GM12878 (cell line): ENCODE results near the gene EXOC3L4. TPM values are rescaled to one million over a fixed set of nuclear protein-coding genes. Genes with fewer than 3 reads are reported as not detected.
"Not testable (repeated sequence)": the region's sequence is repeated elsewhere in the genome, so short reads cannot be mapped to it uniquely, and the experiment has no call there.

Source experiments
- ATAC-seq: fragments of 200-7000 bp; cut with Tn5 transposase; 3 replicates; pipeline ENCODE4 v1.9.1; 2020; ENCODE audit warnings: mild to moderate bottlenecking, moderate library complexity
- BruUV-seq: library from RNA; stranded (reverse); fragments of 400-500 nt; replicated peaks from 2 replicates; lab custom pipeline; 2021; lab: Mats Ljungman, UMichigan
- CTCF ChIA-PET: fragments of 300-600 bp; sonication (Branson Sonifier 250); formaldehyde crosslinking; extraction: SDS; loops from one replicate; lab custom pipeline; 2021; ENCODE audit warnings: inconsistent platforms; lab: Yijun Ruan, JAX
- POLR2A ChIA-PET: fragments of 350-600 bp; formaldehyde crosslinking; extraction: SDS; loops from one replicate; lab custom pipeline; 2021; ENCODE audit warnings: inconsistent platforms; lab: Charles Lee
- RAD21 ChIA-PET: fragments of 300-600 bp; sonication (Branson Sonifier 250); formaldehyde crosslinking; loops from one replicate; lab custom pipeline; 2023; ENCODE audit warnings: antibody characterized with exemption; ENCODE audit not compliant: unreplicated experiment; lab: Charles Lee
- SMC1A ChIA-PET: fragments of 300-600 bp; sonication (Branson Sonifier 250); formaldehyde crosslinking; loops from one replicate; lab custom pipeline; 2023; ENCODE audit not compliant: unreplicated experiment, uncharacterized antibody; lab: Charles Lee
- DNase-seq: peaks from one replicate; pipeline ENCODE4 v3.0.0-alpha.2; 2011; ENCODE audit warnings: low read depth, low spot score
- FAIRE-seq: peaks from 3 replicates; lab custom pipeline; 2011; peaks lifted over from hg19 to GRCh38; lab: Jason Lieb, UNC
- H2AFZ ChIP-seq: 2 replicates; pipeline ENCODE4 v1.6.0; 2011; ENCODE audit warnings: low read depth, low read length, control low read depth; ENCODE audit not compliant: control insufficient read depth
- H3K27ac ChIP-seq: 2 replicates; pipeline ENCODE4 v1.5.1; 2011; ENCODE audit warnings: control low read depth; ENCODE audit not compliant: control insufficient read depth, insufficient read depth
- H3K27me3 ChIP-seq, 2 experiments: replicated peaks in 1 of 2; 2 replicates each; pipeline versions ENCODE4 v1.6.0 to v1.6.1; 2011; ENCODE audit warnings: low read length in 1 of 2; ENCODE audit not compliant: control insufficient read depth in 2 of 2, insufficient read depth in 2 of 2
- H3K36me3 ChIP-seq, 2 experiments: 2 replicates each; pipeline ENCODE4 v1.5.1; 2011; ENCODE audit warnings: low read length in 1 of 2; ENCODE audit not compliant: control insufficient read depth in 2 of 2, insufficient read depth in 2 of 2
- H3K4me1 ChIP-seq: 2 replicates; pipeline ENCODE4 v1.6.1; 2011; ENCODE audit warnings: mild to moderate bottlenecking, low read length, moderate library complexity, mixed read lengths; ENCODE audit not compliant: control insufficient read depth, insufficient read depth
- H3K4me2 ChIP-seq: 2 replicates; pipeline ENCODE4 v1.6.0; 2011; ENCODE audit warnings: control low read depth; ENCODE audit not compliant: control insufficient read depth, insufficient read depth
- H3K4me3 ChIP-seq: fragments of 200-600 bp; sonication (generic); 2 replicates; pipeline ENCODE4 v1.5.1; 2016
- H3K79me2 ChIP-seq: 2 replicates; pipeline ENCODE4 v1.6.0; 2011; ENCODE audit warnings: low read length; ENCODE audit not compliant: control insufficient read depth, insufficient read depth
- H3K9ac ChIP-seq: 2 replicates; pipeline ENCODE4 v1.8.0; 2011; ENCODE audit warnings: low read length, control low read depth, mixed read lengths; ENCODE audit not compliant: control insufficient read depth, insufficient read depth
- H3K9me3 ChIP-seq: replicated peaks from 3 replicates; pipeline ENCODE4 v1.5.1; 2011; ENCODE audit warnings: mild to moderate bottlenecking, low read length; ENCODE audit not compliant: control insufficient read depth, insufficient read depth
- H4K20me1 ChIP-seq: 2 replicates; pipeline ENCODE4 v1.6.0; 2011; ENCODE audit not compliant: control insufficient read depth, insufficient read depth
- ATF7 ChIP-seq: fragments of 450-650 bp; IDR thresholded peaks from 2 replicates; pipeline ENCODE4 v1.6.1; 2016; ENCODE audit warnings: low read depth, mild to moderate bottlenecking
- ETV6 ChIP-seq, 2 experiments: fragments of 450-650 bp in 1 of 2; IDR thresholded peaks in 1 of 2; conservative IDR thresholded peaks in 1 of 2; 2 replicates each; pipeline ENCODE4 v1.6.1; 2014; ENCODE audit warnings: antibody characterized with exemption in 1 of 2, borderline replicate concordance in 1 of 2, low read depth in 1 of 2, mild to moderate bottlenecking in 1 of 2, moderate library complexity in 1 of 2
- GABPA ChIP-seq: IDR thresholded peaks from 2 replicates; pipeline ENCODE4 v1.6.1; 2014; ENCODE audit warnings: antibody characterized with exemption, low read depth, mild to moderate bottlenecking, inconsistent platforms
- GATAD2B ChIP-seq: fragments of 450-650 bp; conservative IDR thresholded peaks from 2 replicates; pipeline ENCODE4 v1.6.1; 2017; ENCODE audit warnings: low read depth, mild to moderate bottlenecking, moderate library complexity
- HCFC1 ChIP-seq: fragments of 150-350 bp; IDR thresholded peaks from 2 replicates; pipeline ENCODE4 v1.6.1; 2014; ENCODE audit warnings: low read length
- IRF4 ChIP-seq: IDR thresholded peaks from 2 replicates; pipeline ENCODE4 v1.6.1; 2011; ENCODE audit warnings: low read depth, low read length
- KLF5 ChIP-seq: fragments of 450-650 bp; IDR thresholded peaks from 2 replicates; pipeline ENCODE4 v1.6.1; 2014; ENCODE audit warnings: mild to moderate bottlenecking; ENCODE audit not compliant: partially characterized antibody
- PAX5 ChIP-seq: IDR thresholded peaks from 2 replicates; pipeline ENCODE4 v1.6.1; 2011; ENCODE audit warnings: low read depth, low read length, borderline replicate concordance
- SRF ChIP-seq, 2 experiments: IDR thresholded peaks; 2 replicates each; pipeline ENCODE4 v1.6.1; 2011; ENCODE audit warnings: low read depth in 2 of 2, low read length in 2 of 2, mild to moderate bottlenecking in 1 of 2, moderate library complexity in 1 of 2
- ZBED1 ChIP-seq: IDR thresholded peaks from 2 replicates; pipeline ENCODE4 v1.6.1; 2016; ENCODE audit warnings: borderline replicate concordance
- ZNF24 ChIP-seq: fragments of 450-650 bp; IDR thresholded peaks from 2 replicates; pipeline ENCODE4 v1.6.1; 2017; ENCODE audit warnings: antibody characterized with exemption, mild to moderate bottlenecking
- whole genome bisulfite sequencing: methylation state at CpG from one replicate; pipeline ENCODE4 v1.1.6; 2016; ENCODE audit warnings: low lambda C conversion rate; ENCODE audit not compliant: insufficient replicate concordance, insufficient coverage; ENCODE audit errors: missing lambda C conversion rate; 5-methylcytosine and 5-hydroxymethylcytosine counted together
- in situ Hi-C: fragments of 300-500 bp; cut with MboI; formaldehyde crosslinking; loops from 9 replicates; pipeline ENCODE4 v1.14.3; 2018; ENCODE audit warnings: mixed read lengths
- intact Hi-C: fragments of 100-400 bp; cut with micrococcal nuclease; formaldehyde crosslinking; loops from one replicate; pipeline ENCODE4 v1.14.2; 2022; ENCODE audit not compliant: unreplicated experiment
- polyA plus RNA-seq, 11 experiments: library from polyadenylated mRNA; depleted of rRNA in 4 of 11; unstranded in 6 of 11; stranded (reverse) in 5 of 11; fragments of >200 nt; fragmentation: Nextera tagmentation in 4 of 11; fragmentation: Illumina TruSeq in 1 of 11; extraction: Ambion mirVana in 4 of 11; extraction: Trizol in 1 of 11; gene quantifications; 1 replicate in 1 of 11; 2 replicates in 10 of 11; pipeline versions ENCODE4 v1.2.1 to v1.2.3, GENCODE V29; 2011 to 2016; ENCODE audit warnings: inconsistent platforms in 2 of 11, missing spikeins in 2 of 11, low read depth in 1 of 11
- total RNA-seq, 4 experiments: library from RNA; depleted of rRNA in 3 of 4; stranded (reverse); fragments of >200 nt in 3 of 4; fragmentation: Illumina TruSeq in 1 of 4; extraction: Trizol in 1 of 4; gene quantifications; 2 replicates each; pipeline versions ENCODE4 v1.2.1 to v1.2.3, GENCODE V29; 2013 to 2021
- TF ChIP-seq, protein P1 (sequence below): fragments of 450-650 bp; IDR thresholded peaks from 2 replicates; pipeline ENCODE4 v1.6.1; 2017; ENCODE audit warnings: mild to moderate bottlenecking

Gene EXOC3L4
- total and polyA plus RNA-seq, 10 of the 15 experiments (the other 5 are each of a cell fraction or from before 2014, with no cell fraction given), result not detected

DNA sequence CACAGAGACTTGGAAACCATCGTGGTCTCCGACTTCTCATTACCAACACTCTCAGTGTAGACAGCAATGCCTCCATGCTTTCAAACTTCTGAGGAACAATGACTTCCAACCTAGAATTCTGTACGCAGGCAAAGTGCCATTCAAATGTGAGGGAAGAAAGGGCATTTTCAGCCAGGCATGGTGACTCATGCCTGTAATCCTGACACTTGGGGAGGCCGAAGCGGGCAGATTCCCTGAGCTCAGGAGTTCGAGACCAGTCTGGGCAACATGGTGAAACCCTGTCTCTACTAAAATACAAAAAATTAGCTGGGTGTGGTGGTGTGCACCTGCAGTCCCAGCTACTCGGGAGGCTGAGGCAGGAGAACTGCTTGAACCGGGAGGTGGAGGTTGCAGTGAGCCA, 47.1 kb upstream of the EXOC3L4 start:
- H2AFZ ChIP-seq, H3K27me3 ChIP-seq, H3K4me3 ChIP-seq, H3K36me3 ChIP-seq, RAD21 ChIA-PET, BruUV-seq, DNase-seq, ATAC-seq, H3K4me2 ChIP-seq, H4K20me1 ChIP-seq, H3K9me3 ChIP-seq, in situ Hi-C loops, H3K9ac ChIP-seq, intact Hi-C loops, FAIRE-seq, H3K27ac ChIP-seq: not testable (repeated sequence)
- H3K4me1 ChIP-seq, result peaks cover 31% of the 10 kb centered on the region
- POLR2A ChIA-PET, result interaction anchor here (0.6 kb wide), 1 partner anchor 78 kb away, joined by 3 read pairs; no protein-coding TSS in a partner anchor
- SMC1A ChIA-PET, result interaction anchor here (1.2 to 1.4 kb wide), 3 partner anchors 8 to 353 kb away, joined by 3 to 4 read pairs (median 3); no protein-coding TSS in a partner anchor
- peaks cover 50% of the 10 kb centered on the region for H3K79me2 ChIP-seq
- WGBS, result 64% methylated on average over 8 of the region's 8 CpGs
- CTCF ChIA-PET, result interaction anchor here (1.1 kb wide), 1 partner anchor 27 kb away, joined by 3 read pairs; no protein-coding TSS in a partner anchor

DNA sequence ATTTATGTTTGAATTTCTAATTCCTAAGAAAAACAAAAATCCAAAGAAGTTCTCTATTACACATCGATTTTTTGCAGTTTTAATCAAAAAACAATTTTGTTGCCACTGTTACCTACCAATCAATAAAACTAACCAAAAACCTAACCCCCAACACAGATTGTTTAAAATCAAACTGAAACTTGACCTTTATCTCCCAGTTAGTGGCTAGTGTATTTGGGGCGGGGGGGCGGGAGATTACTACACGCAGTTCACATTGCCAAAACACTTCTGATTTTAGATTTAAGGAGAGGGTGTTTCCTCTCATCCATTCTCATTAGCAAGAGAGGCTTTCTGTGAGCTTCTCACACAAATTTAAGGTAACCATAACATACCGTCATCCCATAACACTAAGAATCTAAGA, 43.6 kb upstream of the EXOC3L4 start:
- Histone ChIP-seq H3K27ac (no peak overlapping the region), H3K79me2 (peaks cover 55% of the 10 kb centered on the region), H3K36me3 (no peaks in the 10 kb centered on the region), H3K27me3 (no peaks in the 10 kb centered on the region), H3K9me3 (no peaks in the 10 kb centered on the region), H4K20me1 (no peaks in the 10 kb centered on the region), H3K9ac (no peak overlapping the region), H2AFZ (no peak overlapping the region), H3K4me1 (peaks cover 15% of the 10 kb centered on the region), H3K4me2 (no peak overlapping the region), H3K4me3 (no peak overlapping the region)
- SMC1A ChIA-PET, result interaction anchor here (0.9 kb wide), 1 partner anchor 91 kb away, joined by 3 read pairs; no protein-coding TSS in a partner anchor
- FAIRE-seq (no peak), ATAC-seq (no peak), DNase-seq (no peak)
- CTCF ChIA-PET, result interaction anchor here (0.8 to 1.3 kb wide), 2 partner anchors 10 to 91 kb away, joined by 3 to 4 read pairs; no protein-coding TSS in a partner anchor
- no TSS peak for BruUV-seq
- WGBS, result 73% methylated on average over 5 of the region's 5 CpGs
- intact Hi-C loops, result loop anchor here (5.0 to 10.0 kb wide), 2 partner anchors 64 to 356 kb away; no protein-coding TSS in a partner anchor
- RAD21 ChIA-PET, result no interaction called here
- POLR2A ChIA-PET, result interaction anchor here (0.8 kb wide), 1 partner anchor 14 kb away, joined by 7 read pairs; no protein-coding TSS in a partner anchor
- in situ Hi-C loops, result no loop called here
- no peak for TF ChIP-seq HCFC1
- TF ChIP-seq PAX5, result no peak
- no peak for TF ChIP-seq SRF (IDR thresholded peaks at IDR 0.05; ENCODE audit: low read depth in 2 of 2, low read length in 2 of 2)
- no peak for TF ChIP-seq ZNF24
- no peak for TF ChIP-seq ZBED1
- no peak for TF ChIP-seq GATAD2B
- TF ChIP-seq, protein P1, sequence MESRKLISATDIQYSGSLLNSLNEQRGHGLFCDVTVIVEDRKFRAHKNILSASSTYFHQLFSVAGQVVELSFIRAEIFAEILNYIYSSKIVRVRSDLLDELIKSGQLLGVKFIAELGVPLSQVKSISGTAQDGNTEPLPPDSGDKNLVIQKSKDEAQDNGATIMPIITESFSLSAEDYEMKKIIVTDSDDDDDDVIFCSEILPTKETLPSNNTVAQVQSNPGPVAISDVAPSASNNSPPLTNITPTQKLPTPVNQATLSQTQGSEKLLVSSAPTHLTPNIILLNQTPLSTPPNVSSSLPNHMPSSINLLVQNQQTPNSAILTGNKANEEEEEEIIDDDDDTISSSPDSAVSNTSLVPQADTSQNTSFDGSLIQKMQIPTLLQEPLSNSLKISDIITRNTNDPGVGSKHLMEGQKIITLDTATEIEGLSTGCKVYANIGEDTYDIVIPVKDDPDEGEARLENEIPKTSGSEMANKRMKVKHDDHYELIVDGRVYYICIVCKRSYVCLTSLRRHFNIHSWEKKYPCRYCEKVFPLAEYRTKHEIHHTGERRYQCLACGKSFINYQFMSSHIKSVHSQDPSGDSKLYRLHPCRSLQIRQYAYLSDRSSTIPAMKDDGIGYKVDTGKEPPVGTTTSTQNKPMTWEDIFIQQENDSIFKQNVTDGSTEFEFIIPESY, result no peak
- TF ChIP-seq GABPA, result no peak
- TF ChIP-seq KLF5, result no peak
- TF ChIP-seq ATF7, result no peak
- TF ChIP-seq IRF4, result no peak
- no peak for TF ChIP-seq ETV6 (conservative IDR thresholded peaks at IDR 0.05 in 1 of 2, IDR thresholded peaks at IDR 0.05 in 1 of 2; ENCODE audit: borderline replicate concordance in 1 of 2, low read depth in 1 of 2)
